ENCODE results near the gene GTPBP3.

The GTPBP3 gene

GRCh38 chr19:17309965-17310461 lies 27.3 kb upstream of the GTPBP3 start:
- Histone ChIP-seq H3K9ac (ENCODE audit: low read length) (peak overlapping the region; percentile 72), H3K36me3 (ENCODE audit: control insufficient read depth, insufficient read depth, low read length) (peaks cover 28% of the 10 kb centered on the region), H3K9me3 (ENCODE audit: control insufficient read depth, insufficient read depth, low read depth, low read length) (no peaks in the 10 kb centered on the region), H3K27me3 (ENCODE audit: control insufficient read depth, insufficient read depth, low read length) (no peaks in the 10 kb centered on the region), H3K4me1 (ENCODE audit: control insufficient read depth, insufficient read depth, low read length) (peaks cover 17% of the 10 kb centered on the region; the same call in 1 of the 2 replicates), H3K27ac (ENCODE audit: low read depth, low read length) (peak overlapping the region; percentile 75; the same call in 1 of the 2 replicates), H3K4me3 (ENCODE audit: low read depth, low read length) (peak overlapping the region; percentile 88)

GRCh38 chr19:17311455-17312188 lies 25.7 kb upstream of the GTPBP3 start:
- Histone ChIP-seq H3K4me1 (ENCODE audit: control insufficient read depth, insufficient read depth, low read length) (peaks cover 12% of the 10 kb centered on the region; the same call in 1 of the 2 replicates), H3K27ac (ENCODE audit: low read depth, low read length) (no peak overlapping the region; the same call in 1 of the 2 replicates), H3K4me3 (ENCODE audit: low read depth, low read length) (no peak overlapping the region), H3K9me3 (ENCODE audit: control insufficient read depth, insufficient read depth, low read depth, low read length) (no peaks in the 10 kb centered on the region), H3K9ac (ENCODE audit: low read length) (peak overlapping the region; percentile 74), H3K27me3 (ENCODE audit: control insufficient read depth, insufficient read depth, low read length) (no peaks in the 10 kb centered on the region), H3K36me3 (ENCODE audit: control insufficient read depth, insufficient read depth, low read length) (peaks cover 41% of the 10 kb centered on the region)

GRCh38 chr19:17312189-17313113 lies 24.9 kb upstream of the GTPBP3 start:
- no peaks in the 10 kb centered on the region for H3K9me3 ChIP-seq (ENCODE audit: control insufficient read depth, insufficient read depth, low read depth, low read length)
- H3K4me3 ChIP-seq (ENCODE audit: low read depth, low read length): no peak overlapping the region
- H3K4me1 ChIP-seq (ENCODE audit: control insufficient read depth, insufficient read depth, low read length): peaks cover 10% of the 10 kb centered on the region; the same call in 1 of the 2 replicates
- peak overlapping the region; percentile 74 for H3K9ac ChIP-seq (ENCODE audit: low read length)
- no peak overlapping the region; the same call in 1 of the 2 replicates for H3K27ac ChIP-seq (ENCODE audit: low read depth, low read length)
- no peaks in the 10 kb centered on the region for H3K27me3 ChIP-seq (ENCODE audit: control insufficient read depth, insufficient read depth, low read length)
- peaks cover 41% of the 10 kb centered on the region for H3K36me3 ChIP-seq (ENCODE audit: control insufficient read depth, insufficient read depth, low read length)

GRCh38 chr19:17314007-17314593 lies 23.3 kb upstream of the GTPBP3 start:
- Histone ChIP-seq H3K9ac (ENCODE audit: low read length) (no peak overlapping the region), H3K4me1 (ENCODE audit: control insufficient read depth, insufficient read depth, low read length) (peaks cover 10% of the 10 kb centered on the region; the same call in 1 of the 2 replicates), H3K27me3 (ENCODE audit: control insufficient read depth, insufficient read depth, low read length) (no peaks in the 10 kb centered on the region), H3K36me3 (ENCODE audit: control insufficient read depth, insufficient read depth, low read length) (peaks cover 45% of the 10 kb centered on the region), H3K4me3 (ENCODE audit: low read depth, low read length) (no peak overlapping the region), H3K9me3 (ENCODE audit: control insufficient read depth, insufficient read depth, low read depth, low read length) (no peaks in the 10 kb centered on the region), H3K27ac (ENCODE audit: low read depth, low read length) (no peak overlapping the region)

- no peak overlapping the region for H3K4me3 ChIP-seq (ENCODE audit: low read depth, low read length)
- H3K27ac ChIP-seq (ENCODE audit: low read depth, low read length): no peak overlapping the region
- H3K9ac ChIP-seq (ENCODE audit: low read length): no peak overlapping the region
- no peaks in the 10 kb centered on the region for H3K4me1 ChIP-seq (ENCODE audit: control insufficient read depth, insufficient read depth, low read length)
- H3K36me3 ChIP-seq (ENCODE audit: control insufficient read depth, insufficient read depth, low read length): peaks cover 60% of the 10 kb centered on the region
- no peaks in the 10 kb centered on the region for H3K9me3 ChIP-seq (ENCODE audit: control insufficient read depth, insufficient read depth, low read depth, low read length)
- H3K27me3 ChIP-seq (ENCODE audit: control insufficient read depth, insufficient read depth, low read length): no peaks in the 10 kb centered on the region
Measured at GRCh38 chr19:17318966-17319365, 18.4 kb upstream of the GTPBP3 start.

- Histone ChIP-seq H3K4me1 (ENCODE audit: control insufficient read depth, insufficient read depth, low read length) (no peaks in the 10 kb centered on the region), H3K27ac (ENCODE audit: low read depth, low read length) (no peak overlapping the region), H3K4me3 (ENCODE audit: low read depth, low read length) (no peak overlapping the region), H3K36me3 (ENCODE audit: control insufficient read depth, insufficient read depth, low read length) (peaks cover 54% of the 10 kb centered on the region), H3K9ac (ENCODE audit: low read length) (no peak overlapping the region), H3K27me3 (ENCODE audit: control insufficient read depth, insufficient read depth, low read length) (no peaks in the 10 kb centered on the region), H3K9me3 (ENCODE audit: control insufficient read depth, insufficient read depth, low read depth, low read length) (no peaks in the 10 kb centered on the region)
Measured at GRCh38 chr19:17319473-17320238, 17.7 kb upstream of the GTPBP3 start.

- Histone ChIP-seq H3K36me3 (ENCODE audit: control insufficient read depth, insufficient read depth, low read length) (peaks cover 55% of the 10 kb centered on the region), H3K27me3 (ENCODE audit: control insufficient read depth, insufficient read depth, low read length) (no peaks in the 10 kb centered on the region), H3K9me3 (ENCODE audit: control insufficient read depth, insufficient read depth, low read depth, low read length) (no peaks in the 10 kb centered on the region), H3K4me1 (ENCODE audit: control insufficient read depth, insufficient read depth, low read length) (no peaks in the 10 kb centered on the region), H3K27ac (ENCODE audit: low read depth, low read length) (no peak overlapping the region), H3K9ac (ENCODE audit: low read length) (no peak overlapping the region), H3K4me3 (ENCODE audit: low read depth, low read length) (no peak overlapping the region)
Measured at GRCh38 chr19:17320435-17320834, 16.9 kb upstream of the GTPBP3 start.

GRCh38 chr19:17321655-17322489 lies 15.5 kb upstream of the GTPBP3 start:
- H3K9me3 ChIP-seq (ENCODE audit: control insufficient read depth, insufficient read depth, low read depth, low read length): no peaks in the 10 kb centered on the region
- no peak overlapping the region for H3K27ac ChIP-seq (ENCODE audit: low read depth, low read length)
- H3K4me3 ChIP-seq (ENCODE audit: low read depth, low read length): no peak overlapping the region
- peaks cover 46% of the 10 kb centered on the region for H3K36me3 ChIP-seq (ENCODE audit: control insufficient read depth, insufficient read depth, low read length)
- H3K4me1 ChIP-seq (ENCODE audit: control insufficient read depth, insufficient read depth, low read length): peaks cover 7% of the 10 kb centered on the region; the same call in 1 of the 2 replicates
- no peaks in the 10 kb centered on the region for H3K27me3 ChIP-seq (ENCODE audit: control insufficient read depth, insufficient read depth, low read length)
- H3K9ac ChIP-seq (ENCODE audit: low read length): no peak overlapping the region

- Histone ChIP-seq H3K9ac (ENCODE audit: low read length) (no peak overlapping the region), H3K4me3 (ENCODE audit: low read depth, low read length) (no peak overlapping the region), H3K27ac (ENCODE audit: low read depth, low read length) (no peak overlapping the region), H3K4me1 (ENCODE audit: control insufficient read depth, insufficient read depth, low read length) (peaks cover 13% of the 10 kb centered on the region), H3K9me3 (ENCODE audit: control insufficient read depth, insufficient read depth, low read depth, low read length) (no peaks in the 10 kb centered on the region), H3K27me3 (ENCODE audit: control insufficient read depth, insufficient read depth, low read length) (no peaks in the 10 kb centered on the region), H3K36me3 (ENCODE audit: control insufficient read depth, insufficient read depth, low read length) (peaks cover 46% of the 10 kb centered on the region)
Measured at GRCh38 chr19:17322854-17323253, 14.5 kb upstream of the GTPBP3 start.
